Measurements from ENCODE around the gene CACNG4. TPM values are rescaled to one million over a fixed set of nuclear protein-coding genes. Genes with fewer than 3 reads are reported as not detected.

Gene CACNG4
- total and polyA plus RNA-seq, 4 donors: not detected

DNA sequence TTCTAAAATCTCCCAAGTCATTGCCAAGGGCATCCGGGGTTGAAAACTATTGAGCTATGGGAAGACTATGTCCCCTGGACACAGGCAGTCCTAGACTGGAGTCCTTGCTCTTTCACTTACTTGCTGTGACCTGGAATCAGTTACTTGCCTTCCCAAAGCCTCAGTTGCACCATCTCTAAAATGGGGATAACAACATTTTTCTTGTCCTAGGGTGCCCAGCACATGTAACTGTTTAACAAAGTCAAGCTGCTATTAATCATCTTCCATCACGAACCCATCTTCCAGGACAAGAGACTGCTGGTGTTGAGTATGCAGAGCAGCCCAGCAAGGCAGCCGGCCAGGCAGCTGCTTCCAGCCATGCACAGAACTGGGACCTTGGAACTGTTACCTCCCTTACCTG lies 9.9 kb upstream of the CACNG4 start:
- no peaks in the 10 kb centered on the region for H3K36me3 ChIP-seq (ENCODE audit: control insufficient read depth in 1 of 2, insufficient read depth in 2 of 2, low read length in 1 of 2)
- H3K27ac ChIP-seq (ENCODE audit: low read depth in 1 of 2, low read length in 2 of 2): no peak overlapping the region
- ATAC-seq (ENCODE audit: low FRiP score): no peak
- WGBS, 2 donors: 90 to 92% methylated on average over 3 of the region's 3 CpGs
- no peaks in the 10 kb centered on the region for H3K9me3 ChIP-seq (ENCODE audit: control insufficient read depth, low read length)
- DNase-seq: no peak
- no peaks in the 10 kb centered on the region for H3K27me3 ChIP-seq (ENCODE audit: control insufficient read depth in 1 of 2, insufficient read depth in 2 of 2, low read length in 1 of 2)
- no peaks in the 10 kb centered on the region for H3K4me1 ChIP-seq (ENCODE audit: control insufficient read depth in 1 of 2, insufficient read depth in 2 of 2, low read length in 2 of 2)
- intact Hi-C loops (cut with DNase I): no loop called here
- H3K4me3 ChIP-seq (ENCODE audit: low read length in 2 of 2): no peak overlapping the region

DNA sequence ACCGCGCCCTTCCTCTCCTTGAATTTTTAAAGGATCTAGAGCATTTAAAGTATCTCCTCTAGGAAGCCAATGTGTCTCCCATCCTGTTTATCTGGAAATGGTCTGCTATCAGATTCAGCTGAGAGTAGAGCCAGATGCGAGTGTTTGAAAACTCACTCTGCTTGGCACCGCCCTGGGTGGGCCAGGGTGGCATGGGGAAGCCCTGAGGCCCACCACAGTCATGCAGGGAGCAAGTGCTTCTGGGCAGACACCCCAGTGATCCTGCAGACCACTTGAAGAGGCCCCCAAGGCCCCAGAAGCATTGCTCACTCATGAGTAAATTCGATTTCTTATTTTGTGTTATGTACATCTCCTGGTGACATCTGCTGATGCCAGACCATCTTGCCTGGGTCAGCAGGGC lies 8.7 kb upstream of the CACNG4 start:
- ATAC-seq (ENCODE audit: low FRiP score) (no peak), DNase-seq (no peak)
- intact Hi-C loops (cut with DNase I): no loop called here
- WGBS, 2 donors: 90 to 97% methylated on average over 5 of the region's 5 CpGs
- H3K4me1 ChIP-seq (ENCODE audit: control insufficient read depth in 1 of 2, insufficient read depth in 2 of 2, low read length in 2 of 2): no peaks in the 10 kb centered on the region
- H3K9me3 ChIP-seq (ENCODE audit: control insufficient read depth, low read length): no peaks in the 10 kb centered on the region
- H3K4me3 ChIP-seq (ENCODE audit: low read length in 2 of 2): no peak overlapping the region
- H3K27ac ChIP-seq (ENCODE audit: low read depth in 1 of 2, low read length in 2 of 2): no peak overlapping the region
- no peaks in the 10 kb centered on the region for H3K27me3 ChIP-seq (ENCODE audit: control insufficient read depth in 1 of 2, insufficient read depth in 2 of 2, low read length in 1 of 2)
- H3K36me3 ChIP-seq (ENCODE audit: control insufficient read depth in 1 of 2, insufficient read depth in 2 of 2, low read length in 1 of 2): no peaks in the 10 kb centered on the region

DNA sequence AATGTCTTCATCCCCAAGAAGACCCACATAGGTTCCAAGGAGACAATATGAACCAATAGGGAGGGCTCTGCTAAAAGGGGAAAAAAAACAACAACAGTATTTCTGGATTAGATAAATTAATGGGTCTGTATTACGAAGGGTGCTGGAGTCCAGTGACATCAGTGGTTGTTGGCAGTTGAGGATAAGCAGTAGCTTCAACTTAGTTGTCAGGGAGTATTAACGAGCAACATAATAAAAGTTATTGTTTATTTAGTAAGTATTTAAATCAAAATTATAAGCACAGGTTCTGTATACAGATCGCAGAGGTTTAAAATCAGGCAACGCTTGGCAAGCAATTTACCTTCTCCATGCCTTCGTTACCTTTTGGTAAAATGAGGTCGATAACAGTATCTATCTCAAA lies 7.6 kb upstream of the CACNG4 start:
- DNase-seq (no peak), ATAC-seq (ENCODE audit: low FRiP score) (no peak)
- no peaks in the 10 kb centered on the region for H3K9me3 ChIP-seq (ENCODE audit: control insufficient read depth, low read length)
- H3K4me1 ChIP-seq (ENCODE audit: control insufficient read depth in 1 of 2, insufficient read depth in 2 of 2, low read length in 2 of 2): no peaks in the 10 kb centered on the region
- H3K4me3 ChIP-seq (ENCODE audit: low read length in 2 of 2): no peak overlapping the region
- 93 to 96% methylated on average over 6 of the region's 6 CpGs for WGBS, 2 donors
- H3K27me3 ChIP-seq (ENCODE audit: control insufficient read depth in 1 of 2, insufficient read depth in 2 of 2, low read length in 1 of 2): no peaks in the 10 kb centered on the region
- no peak overlapping the region for H3K27ac ChIP-seq (ENCODE audit: low read depth in 1 of 2, low read length in 2 of 2)
- intact Hi-C loops (cut with DNase I): no loop called here
- no peaks in the 10 kb centered on the region for H3K36me3 ChIP-seq (ENCODE audit: control insufficient read depth in 1 of 2, insufficient read depth in 2 of 2, low read length in 1 of 2)

DNA sequence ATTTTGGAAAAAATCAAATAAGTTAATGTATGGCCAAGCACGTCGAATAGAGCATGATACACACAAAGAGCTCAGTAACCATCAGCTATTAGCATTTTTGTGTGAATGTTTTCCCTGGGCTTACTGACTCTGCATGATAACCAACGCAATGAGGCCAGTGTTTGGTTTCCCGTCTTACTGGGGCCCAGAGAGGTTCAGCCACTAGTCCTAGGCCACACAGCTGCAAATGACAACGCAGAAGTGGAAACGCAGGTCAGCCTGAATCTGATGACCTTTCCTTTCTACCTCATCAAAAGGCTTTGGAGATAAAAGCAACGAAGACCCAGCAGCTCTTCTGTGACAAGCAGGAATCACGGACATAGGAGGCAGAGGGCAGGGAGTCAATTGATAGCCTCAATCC lies 7.2 kb upstream of the CACNG4 start:
- intact Hi-C loops (cut with DNase I): no loop called here
- Histone ChIP-seq H3K4me3 (ENCODE audit: low read length in 2 of 2) (no peak overlapping the region), H3K4me1 (ENCODE audit: control insufficient read depth in 1 of 2, insufficient read depth in 2 of 2, low read length in 2 of 2) (no peaks in the 10 kb centered on the region), H3K36me3 (ENCODE audit: control insufficient read depth in 1 of 2, insufficient read depth in 2 of 2, low read length in 1 of 2) (no peaks in the 10 kb centered on the region), H3K27ac (ENCODE audit: low read depth in 1 of 2, low read length in 2 of 2) (no peak overlapping the region), H3K9me3 (ENCODE audit: control insufficient read depth, low read length) (no peaks in the 10 kb centered on the region), H3K27me3 (ENCODE audit: control insufficient read depth in 1 of 2, insufficient read depth in 2 of 2, low read length in 1 of 2) (no peaks in the 10 kb centered on the region)
- 94% methylated on average over 8 of the region's 8 CpGs for WGBS, 2 donors
- ATAC-seq (ENCODE audit: low FRiP score): no peak
- no peak for DNase-seq

DNA sequence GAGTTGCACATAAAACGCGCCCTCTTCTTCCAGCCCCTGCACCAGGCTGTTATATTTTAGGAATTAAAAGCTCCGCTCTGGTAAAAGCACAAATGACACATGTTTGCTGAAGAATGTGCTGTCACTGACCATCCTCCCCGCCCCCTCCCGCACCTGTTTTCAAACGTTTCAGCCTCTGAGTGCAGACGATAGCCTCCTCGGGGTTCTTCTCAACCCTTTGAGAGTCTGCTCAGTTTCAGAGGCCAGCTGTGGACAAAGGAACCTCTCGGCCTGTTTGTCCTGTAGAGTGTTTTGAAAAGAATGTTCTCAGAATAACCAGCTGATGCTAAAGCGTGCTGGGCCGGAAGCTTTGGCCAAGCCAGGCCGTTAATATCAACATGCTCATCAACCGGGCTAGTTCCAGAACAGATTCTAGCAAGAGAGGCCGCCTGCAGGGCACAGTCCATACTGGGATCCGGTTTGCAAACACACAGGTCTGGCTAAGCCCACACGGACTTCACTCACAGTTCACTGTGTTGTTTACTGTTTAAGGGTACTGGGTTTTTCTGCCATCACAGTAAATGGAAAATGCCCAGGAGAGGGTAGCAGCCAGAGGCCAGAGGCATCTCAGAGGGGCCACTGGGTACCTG lies 6.4 kb upstream of the CACNG4 start:
- WGBS, 2 donors: 47 to 55% methylated on average over 16 of the region's 16 CpGs
- DNase-seq (no peak), ATAC-seq (ENCODE audit: low FRiP score) (no peak)
- intact Hi-C loops (cut with DNase I): no loop called here
- Histone ChIP-seq H3K36me3 (ENCODE audit: control insufficient read depth in 1 of 2, insufficient read depth in 2 of 2, low read length in 1 of 2) (no peaks in the 10 kb centered on the region), H3K4me3 (ENCODE audit: low read length in 2 of 2) (no peak overlapping the region), H3K27me3 (ENCODE audit: control insufficient read depth in 1 of 2, insufficient read depth in 2 of 2, low read length in 1 of 2) (no peaks in the 10 kb centered on the region), H3K27ac (ENCODE audit: low read depth in 1 of 2, low read length in 2 of 2) (no peak overlapping the region), H3K9me3 (ENCODE audit: control insufficient read depth, low read length) (no peaks in the 10 kb centered on the region), H3K4me1 (ENCODE audit: control insufficient read depth in 1 of 2, insufficient read depth in 2 of 2, low read length in 2 of 2) (no peaks in the 10 kb centered on the region)

DNA sequence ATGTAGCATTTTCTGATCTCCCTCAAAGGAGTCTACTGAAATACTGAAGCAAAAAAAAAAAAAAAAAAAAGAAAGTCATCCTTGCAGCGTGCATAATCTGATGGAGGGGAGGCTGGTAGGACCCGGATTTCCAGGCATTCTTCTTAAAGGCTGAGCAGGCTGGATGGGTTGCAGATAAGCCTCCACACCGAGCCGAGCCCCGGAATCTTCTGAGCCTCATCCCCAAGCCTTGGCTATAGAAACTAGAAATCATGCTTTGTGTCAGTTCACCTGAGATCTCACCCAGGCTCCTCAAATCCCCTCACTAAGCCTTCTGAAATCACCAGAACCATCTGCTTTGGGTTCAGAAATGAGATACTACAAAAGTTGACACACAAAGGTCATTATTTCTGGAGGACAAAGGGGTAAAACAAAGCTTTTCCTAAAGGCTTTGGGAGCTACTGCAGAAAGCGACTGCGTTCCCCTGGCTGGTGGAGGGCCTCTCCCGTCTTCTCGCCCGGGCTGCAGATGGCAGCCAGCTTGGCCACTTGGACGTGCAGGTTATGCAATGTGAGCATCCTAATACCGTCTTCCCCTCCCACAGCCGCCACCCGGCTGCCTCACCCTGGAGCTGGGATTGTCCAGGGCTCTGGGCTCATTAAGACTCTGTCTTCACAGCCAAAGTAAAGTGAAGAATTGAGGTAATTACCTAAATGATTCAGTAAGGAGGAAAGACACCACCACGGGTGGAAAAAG lies 4.7 kb upstream of the CACNG4 start:
- Histone ChIP-seq H3K27ac (ENCODE audit: low read depth in 1 of 2, low read length in 2 of 2) (no peak overlapping the region), H3K9me3 (ENCODE audit: control insufficient read depth, low read length) (no peaks in the 10 kb centered on the region), H3K4me3 (ENCODE audit: low read length in 2 of 2) (no peak overlapping the region), H3K27me3 (ENCODE audit: control insufficient read depth in 1 of 2, insufficient read depth in 2 of 2, low read length in 1 of 2) (no peaks in the 10 kb centered on the region), H3K36me3 (ENCODE audit: control insufficient read depth in 1 of 2, insufficient read depth in 2 of 2, low read length in 1 of 2) (no peaks in the 10 kb centered on the region), H3K4me1 (ENCODE audit: control insufficient read depth in 1 of 2, insufficient read depth in 2 of 2, low read length in 2 of 2) (no peaks in the 10 kb centered on the region)
- DNase-seq (no peak), ATAC-seq (ENCODE audit: low FRiP score) (no peak)
- WGBS, 2 donors: 80 to 87% methylated on average over 15 of the region's 15 CpGs
- intact Hi-C loops (cut with DNase I): no loop called here

DNA sequence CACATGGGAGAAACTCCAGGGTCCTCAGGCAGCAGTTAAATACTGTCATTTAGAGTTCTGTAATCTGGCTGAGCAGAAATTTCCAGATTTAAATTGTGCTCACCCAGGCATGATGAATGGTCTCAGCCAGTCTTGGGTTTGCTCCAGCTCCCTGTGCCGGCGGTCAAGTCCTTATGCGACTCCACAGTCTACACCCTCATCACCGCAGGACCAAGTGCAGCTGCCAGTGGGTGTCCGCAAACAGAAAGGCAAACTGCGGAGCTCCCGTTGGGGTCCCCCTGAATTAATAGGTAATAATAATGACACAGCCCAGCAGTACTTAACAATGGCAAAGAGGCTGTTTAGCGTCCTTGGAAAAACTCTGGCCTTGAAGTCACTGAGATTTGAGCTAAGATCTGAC lies 3.9 kb upstream of the CACNG4 start:
- Histone ChIP-seq H3K4me3 (ENCODE audit: low read length in 2 of 2) (no peak overlapping the region), H3K36me3 (ENCODE audit: control insufficient read depth in 1 of 2, insufficient read depth in 2 of 2, low read length in 1 of 2) (no peaks in the 10 kb centered on the region), H3K4me1 (ENCODE audit: control insufficient read depth in 1 of 2, insufficient read depth in 2 of 2, low read length in 2 of 2) (no peaks in the 10 kb centered on the region), H3K27ac (ENCODE audit: low read depth in 1 of 2, low read length in 2 of 2) (no peak overlapping the region), H3K9me3 (ENCODE audit: control insufficient read depth, low read length) (no peaks in the 10 kb centered on the region), H3K27me3 (ENCODE audit: control insufficient read depth in 1 of 2, insufficient read depth in 2 of 2, low read length in 1 of 2) (no peaks in the 10 kb centered on the region)
- no peak for ATAC-seq (ENCODE audit: low FRiP score)
- WGBS, 2 donors: 20 to 22% methylated on average over 8 of the region's 8 CpGs
- intact Hi-C loops (cut with DNase I): no loop called here
- no peak for DNase-seq

DNA sequence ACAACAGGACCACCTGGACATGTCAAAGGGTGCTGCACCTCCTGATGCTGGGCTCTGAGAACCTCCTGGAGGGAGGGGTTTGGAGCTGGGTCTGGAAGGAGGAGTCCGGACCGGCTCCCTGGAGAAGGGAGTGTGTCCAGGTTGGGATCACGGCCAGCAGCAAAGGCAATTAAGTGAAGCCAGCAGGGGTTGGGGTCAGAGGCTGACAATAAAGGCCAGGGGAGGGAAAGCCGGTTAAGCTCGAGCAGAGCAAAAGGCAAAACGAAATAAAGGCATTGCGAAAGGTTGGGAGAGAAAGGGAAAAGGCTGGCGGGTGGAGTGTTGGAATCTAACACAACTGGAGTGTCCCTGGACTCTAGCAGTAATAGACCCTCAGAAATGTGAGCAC lies 992 bp upstream of the CACNG4 start:
- ATAC-seq (ENCODE audit: low FRiP score): no peak
- WGBS, 2 donors: 30 to 49% methylated on average over 8 of the region's 8 CpGs

More for the DNA sequence above, 992 bp upstream of the CACNG4 start:
- no peak for DNase-seq
- H3K36me3 ChIP-seq (ENCODE audit: control insufficient read depth in 1 of 2, insufficient read depth in 2 of 2, low read length in 1 of 2): no peaks in the 10 kb centered on the region
- H3K4me3 ChIP-seq (ENCODE audit: low read length in 2 of 2): no peak overlapping the region
- H3K9me3 ChIP-seq (ENCODE audit: control insufficient read depth, low read length): no peaks in the 10 kb centered on the region
- no peaks in the 10 kb centered on the region for H3K27me3 ChIP-seq (ENCODE audit: control insufficient read depth in 1 of 2, insufficient read depth in 2 of 2, low read length in 1 of 2)
- intact Hi-C loops (cut with DNase I): no loop called here
- H3K27ac ChIP-seq (ENCODE audit: low read depth in 1 of 2, low read length in 2 of 2): no peak overlapping the region
- H3K4me1 ChIP-seq (ENCODE audit: control insufficient read depth in 1 of 2, insufficient read depth in 2 of 2, low read length in 2 of 2): no peaks in the 10 kb centered on the region

Measured in aorta (tissue), 5 donors.